Transverse colon (tissue), 4 donors: ENCODE data around the gene ZNF689. TPM values are rescaled to one million over a fixed set of nuclear protein-coding genes. Genes with fewer than 3 reads are reported as not detected.
"Not testable (repeated sequence)": the region's sequence is repeated elsewhere in the genome, so short reads cannot be mapped to it uniquely, and the experiment has no call there.

ENCODE experiments used
- DNase-seq: peaks from one replicate; pipeline ENCODE4 v3.0.0-alpha.2; 2019
- H3K27ac ChIP-seq, 4 donors: fragments of 200-600 bp; sonication (generic); 2 replicates each; pipeline ENCODE4 v1.5.1; 2016 to 2018; ENCODE audit warnings: inconsistent platforms in 4 of 4
- H3K27me3 ChIP-seq: fragments of 200-600 bp; sonication (generic); 2 replicates; pipeline ENCODE4 v1.5.1; 2017; ENCODE audit warnings: inconsistent platforms
- H3K36me3 ChIP-seq, 4 donors: fragments of 200-600 bp; sonication (generic); 2 replicates each; pipeline ENCODE4 v1.5.1; 2017 to 2019; ENCODE audit warnings: inconsistent platforms in 4 of 4
- H3K4me1 ChIP-seq, 4 donors: fragments of 200-600 bp; sonication (generic); 2 replicates each; pipeline ENCODE4 v1.5.1; 2017 to 2020; ENCODE audit warnings: inconsistent platforms in 4 of 4
- H3K4me3 ChIP-seq, 4 donors: fragments of 200-600 bp; sonication (generic); 1 replicate in 1 of 4; 2 replicates in 3 of 4; pipeline versions ENCODE4 v1.5.1 to v1.6.1; 2017 to 2019; ENCODE audit warnings: inconsistent platforms in 4 of 4
- H3K9me3 ChIP-seq, 2 donors: fragments of 200-600 bp; sonication (generic); 2 replicates each; pipeline ENCODE4 v1.5.1; 2017 to 2019; ENCODE audit warnings: inconsistent platforms in 2 of 2
- EP300 ChIP-seq: sonication (generic); formaldehyde crosslinking; IDR thresholded peaks from one replicate; pipeline ENCODE4 v1.6.1; 2017; ENCODE audit warnings: antibody characterized with exemption, low read depth
- POLR2A ChIP-seq: fragments of 450-650 bp; IDR thresholded peaks from one replicate; pipeline ENCODE4 v1.6.1; 2016; ENCODE audit warnings: antibody characterized with exemption, mild to moderate bottlenecking, moderate library complexity
- POLR2AphosphoS5 ChIP-seq, 3 donors: sonication (generic); formaldehyde crosslinking; IDR thresholded peaks; one replicate each; pipeline ENCODE4 v1.6.1; 2016; ENCODE audit warnings: antibody characterized with exemption in 3 of 3
- WGBS, 2 donors: methylation state at CpG; one replicate each; pipeline ENCODE4 v1.1.5; 2018; ENCODE audit warnings: low coverage in 1 of 2; 5-methylcytosine and 5-hydroxymethylcytosine counted together
- in situ Hi-C, 4 donors: fragments of 200-750 bp; cut with MboI; loops; one replicate each; pipeline versions ENCODE4 v1.15.0 to v1.15.1; 2017; ENCODE audit warnings: low sequenced_read_pairs in 3 of 4, low pct_ligation_motif_present in 1 of 4, low pct_unique_long_range_greater_than_20kb in 1 of 4
- intact Hi-C: fragments of 100-400 bp; cut with DNase I; formaldehyde crosslinking; loops from one replicate; pipeline ENCODE4 v1.15.1; 2023; ENCODE audit warnings: low total_unique reads
- total RNA-seq, 4 donors: library from RNA; depleted of rRNA; stranded (reverse); fragments of >200 nt; gene quantifications; one replicate each; pipeline ENCODE4 v1.1.0, GENCODE V29; 2016
- TF ChIP-seq, protein P1 (sequence below), 5 experiments: fragments of 200-600 bp in 3 of 5; fragments of 450-650 bp in 2 of 5; sonication (generic) in 3 of 5; IDR thresholded peaks; 1 replicate in 2 of 5; 2 replicates in 3 of 5; pipeline ENCODE4 v1.5.1; 2016 to 2017; ENCODE audit warnings: antibody characterized with exemption in 5 of 5, inconsistent platforms in 3 of 5, mild to moderate bottlenecking in 2 of 5, moderate library complexity in 1 of 5

ZNF689 gene
- total RNA-seq, 4 donors from 2014 or later: 3.4 to 77.1 (median 8.1) TPM

DNA sequence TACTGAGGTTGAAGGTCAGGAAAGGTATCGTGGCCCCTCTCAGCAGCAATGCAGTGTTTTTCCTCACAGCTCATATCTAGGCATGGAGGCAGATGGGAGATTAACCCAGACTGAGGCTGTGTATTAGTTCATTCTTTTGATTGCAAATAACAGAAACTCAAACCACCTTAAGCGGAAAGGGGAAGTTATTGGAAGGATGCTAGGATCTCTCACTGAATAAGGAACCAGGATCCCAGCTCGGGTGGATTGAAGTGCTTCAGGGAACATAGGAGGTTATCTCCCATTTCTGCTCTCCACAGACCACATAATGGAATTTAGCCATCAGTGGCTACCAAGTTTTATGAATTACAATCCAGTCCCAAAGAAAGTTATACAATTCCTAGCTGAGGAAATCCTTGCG lies 8.2 kb downstream of the ZNF689 start:
- DNase-seq: no peak
- Histone ChIP-seq H3K9me3 (no peaks in the 10 kb centered on the region), H3K27ac (no peak overlapping the region), H3K4me1 (peaks cover 0 to 16% (median 3%) of the 10 kb centered on the region in 4 donors), H3K4me3 (no peak overlapping the region), H3K27me3 (no peaks in the 10 kb centered on the region), H3K36me3 (peaks cover 0 to 36% (median 8%) of the 10 kb centered on the region in 4 donors)
- intact Hi-C loops (no loop called here), in situ Hi-C loops (loop anchor here in 2 of 4 donors (10.0 kb wide), 2 partner anchors 157 to 167 kb away; partner anchors contain the start of genes DCTPP1 (in 1 of the 2) and SEPHS2 (in 1 of the 2))
- 57 to 85% methylated on average over 2 to 4 of the region's 4 CpGs for WGBS, 2 donors
- TF ChIP-seq, protein P1, sequence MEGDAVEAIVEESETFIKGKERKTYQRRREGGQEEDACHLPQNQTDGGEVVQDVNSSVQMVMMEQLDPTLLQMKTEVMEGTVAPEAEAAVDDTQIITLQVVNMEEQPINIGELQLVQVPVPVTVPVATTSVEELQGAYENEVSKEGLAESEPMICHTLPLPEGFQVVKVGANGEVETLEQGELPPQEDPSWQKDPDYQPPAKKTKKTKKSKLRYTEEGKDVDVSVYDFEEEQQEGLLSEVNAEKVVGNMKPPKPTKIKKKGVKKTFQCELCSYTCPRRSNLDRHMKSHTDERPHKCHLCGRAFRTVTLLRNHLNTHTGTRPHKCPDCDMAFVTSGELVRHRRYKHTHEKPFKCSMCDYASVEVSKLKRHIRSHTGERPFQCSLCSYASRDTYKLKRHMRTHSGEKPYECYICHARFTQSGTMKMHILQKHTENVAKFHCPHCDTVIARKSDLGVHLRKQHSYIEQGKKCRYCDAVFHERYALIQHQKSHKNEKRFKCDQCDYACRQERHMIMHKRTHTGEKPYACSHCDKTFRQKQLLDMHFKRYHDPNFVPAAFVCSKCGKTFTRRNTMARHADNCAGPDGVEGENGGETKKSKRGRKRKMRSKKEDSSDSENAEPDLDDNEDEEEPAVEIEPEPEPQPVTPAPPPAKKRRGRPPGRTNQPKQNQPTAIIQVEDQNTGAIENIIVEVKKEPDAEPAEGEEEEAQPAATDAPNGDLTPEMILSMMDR (IDR thresholded peaks at IDR 0.05): no peak
- TF ChIP-seq EP300 (no peak), POLR2AphosphoS5 (IDR thresholded peaks at IDR 0.05) (no peak), POLR2A (no peak)

DNA sequence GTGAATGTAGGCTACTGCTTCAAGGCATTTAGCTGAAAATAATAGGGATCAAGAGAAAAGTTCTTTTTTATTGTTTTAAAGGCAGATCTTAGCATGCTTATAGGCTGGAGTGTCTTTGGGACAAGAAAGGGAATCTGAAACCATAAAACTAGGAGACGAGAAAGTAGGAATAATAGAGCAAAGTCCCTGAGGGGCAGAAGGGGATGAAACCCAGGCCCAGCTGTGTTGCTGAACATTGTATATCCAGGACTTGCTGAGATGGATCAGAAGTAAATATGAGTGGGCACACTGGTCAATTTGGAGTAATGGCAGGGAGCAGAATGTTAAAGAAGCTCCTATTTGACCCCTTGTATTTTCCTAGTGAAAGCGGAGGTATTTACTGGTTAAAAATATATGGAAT lies 9.3 kb downstream of the ZNF689 start:
- intact Hi-C loops: no loop called here
- TF ChIP-seq, protein P1 (IDR thresholded peaks at IDR 0.05): no peak
- TF ChIP-seq EP300 (no peak), POLR2AphosphoS5 (IDR thresholded peaks at IDR 0.05) (no peak)
- Histone ChIP-seq H3K9me3 (no peaks in the 10 kb centered on the region), H3K27me3 (no peaks in the 10 kb centered on the region), H3K4me3 (no peak overlapping the region), H3K27ac (no peak overlapping the region), H3K4me1 (peaks cover 0 to 16% (median 3%) of the 10 kb centered on the region in 4 donors), H3K36me3 (peaks cover 0 to 28% (median 8%) of the 10 kb centered on the region in 4 donors)
- DNase-seq: no peak
- 97 to 100% methylated on average over 1 to 2 of the region's 2 CpGs for WGBS, 2 donors
- in situ Hi-C loops: loop anchor here in 2 of 4 donors (10.0 kb wide), 2 partner anchors 156 to 166 kb away; partner anchors contain the start of genes DCTPP1 (in 1 of the 2) and SEPHS2 (in 1 of the 2)

DNA sequence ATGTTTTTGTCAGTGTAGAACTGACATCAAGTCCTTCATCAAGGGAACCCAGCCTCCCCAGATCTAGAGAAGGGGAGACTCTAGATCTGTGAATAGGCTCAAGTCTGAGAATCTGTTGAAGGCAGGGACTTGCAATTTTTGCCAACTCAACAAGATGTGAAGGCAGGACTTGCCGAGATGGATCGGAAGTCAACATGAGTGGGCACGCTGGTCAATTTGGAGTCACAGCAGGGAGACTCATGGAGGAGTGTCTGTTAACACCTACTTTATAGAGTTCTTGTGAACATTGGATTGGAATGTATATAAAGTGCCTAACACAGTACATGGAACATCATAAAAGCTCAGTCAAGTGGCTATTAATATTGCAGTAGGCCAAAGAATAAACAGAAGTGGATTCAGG lies 10.0 kb downstream of the ZNF689 start:
- TF ChIP-seq EP300 (no peak), POLR2AphosphoS5 (IDR thresholded peaks at IDR 0.05) (no peak), POLR2A (no peak)
- TF ChIP-seq, protein P1 (IDR thresholded peaks at IDR 0.05): no peak
- no peaks in the 10 kb centered on the region for H3K9me3 ChIP-seq

DNA sequence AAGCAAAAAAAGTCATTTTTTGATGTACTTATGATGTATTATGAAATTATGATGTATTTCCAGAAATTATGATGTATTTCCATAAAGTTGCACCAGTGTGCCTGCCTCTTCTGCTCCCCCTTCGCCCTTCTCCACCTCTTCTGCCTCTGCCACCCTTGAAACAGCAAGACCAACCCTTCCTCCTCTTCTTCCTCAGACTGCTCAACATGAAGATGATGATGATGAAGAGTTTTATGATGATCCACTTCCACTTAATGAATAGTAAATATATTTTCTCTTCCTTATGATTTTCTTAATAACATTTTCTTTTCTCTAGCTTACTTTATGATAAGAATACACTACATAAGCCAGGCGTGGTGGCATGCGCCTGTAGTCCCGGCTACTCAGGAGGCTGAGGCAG lies 17.3 kb downstream of the ZNF689 start:
- TF ChIP-seq EP300 (no peak), POLR2AphosphoS5 (IDR thresholded peaks at IDR 0.05) (no peak), POLR2A (no peak)
- TF ChIP-seq, protein P1 (IDR thresholded peaks at IDR 0.05): no peak
- no peak overlapping the region for H3K4me3 ChIP-seq
- H3K36me3 ChIP-seq: no peaks in the 10 kb centered on the region
- 89 to 94% methylated on average over 4 of the region's 4 CpGs for WGBS, 2 donors
- in situ Hi-C loops (no loop called here), intact Hi-C loops (no loop called here)
- no peak for DNase-seq
- no peak overlapping the region for H3K27ac ChIP-seq
- no peaks in the 10 kb centered on the region for H3K9me3 ChIP-seq
- no peaks in the 10 kb centered on the region for H3K27me3 ChIP-seq
- H3K4me1 ChIP-seq: peaks cover 0 to 6% (median 2%) of the 10 kb centered on the region in 4 donors

More for the DNA sequence above, 10.0 kb downstream of the ZNF689 start:
- in situ Hi-C loops: loop anchor here in 2 of 4 donors (10.0 kb wide), 2 partner anchors 155 to 165 kb away; partner anchors contain the start of genes DCTPP1 (in 1 of the 2) and SEPHS2 (in 1 of the 2)
- intact Hi-C loops: no loop called here
- Histone ChIP-seq H3K4me1 (peaks cover 0 to 16% (median 3%) of the 10 kb centered on the region in 4 donors), H3K27me3 (no peaks in the 10 kb centered on the region), H3K36me3 (peaks cover 0 to 26% (median 8%) of the 10 kb centered on the region in 4 donors), H3K4me3 (no peak overlapping the region), H3K27ac (no peak overlapping the region)
- DNase-seq: no peak
- 93 to 100% methylated on average over 3 of the region's 3 CpGs for WGBS, 2 donors

DNA sequence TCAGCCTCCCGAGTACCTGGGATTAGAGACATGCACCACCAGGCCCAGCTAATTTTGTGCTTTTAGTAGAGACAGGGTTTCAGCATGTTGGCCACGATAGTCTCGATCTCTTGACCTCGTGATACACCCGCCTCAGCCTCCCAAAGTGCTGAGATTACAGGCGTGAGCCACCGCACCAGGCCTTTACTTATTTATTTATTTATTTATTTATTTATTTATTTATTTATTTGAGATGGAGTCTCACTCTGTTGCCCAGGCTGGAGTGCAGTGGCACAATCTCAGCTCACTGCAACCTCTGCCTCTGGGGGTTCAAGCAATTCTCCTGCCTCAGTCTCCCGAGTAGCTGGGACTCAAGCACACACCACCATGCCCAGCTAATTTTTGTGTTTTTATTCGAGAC lies 19.3 kb downstream of the ZNF689 start:
- Histone ChIP-seq H3K4me1 (peaks cover 0 to 19% (median 11%) of the 10 kb centered on the region in 4 donors), H3K27ac (peak overlapping the region in 3 of 4 donors; percentile 37 to 58 (median 53))
- H3K9me3 ChIP-seq, H3K36me3 ChIP-seq, intact Hi-C loops, DNase-seq, in situ Hi-C loops, H3K27me3 ChIP-seq, H3K4me3 ChIP-seq: not testable (repeated sequence)
- WGBS, 2 donors: 96% methylated on average over 8 to 9 of the region's 9 CpGs

DNA sequence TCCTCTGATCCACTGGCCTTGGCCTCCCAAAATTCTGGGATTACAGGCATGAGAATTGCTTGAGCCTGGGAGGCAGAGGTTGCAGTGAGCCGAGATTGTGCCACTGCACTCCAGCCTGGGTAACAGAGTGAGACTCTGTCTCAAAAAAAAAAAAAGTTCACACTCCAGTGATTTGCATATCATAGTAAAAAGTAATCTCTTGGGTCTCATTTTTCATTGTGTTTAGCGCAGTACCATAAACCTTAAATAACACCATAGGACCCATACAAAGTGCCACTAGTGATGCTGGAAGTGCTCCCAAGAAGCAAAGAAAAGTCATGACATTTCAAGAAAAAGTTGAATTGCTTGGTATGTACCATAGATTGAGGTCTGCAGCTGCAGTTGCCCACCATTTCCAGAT lies 20.6 kb downstream of the ZNF689 start:
- in situ Hi-C loops, H3K27me3 ChIP-seq, intact Hi-C loops, H3K9me3 ChIP-seq, H3K4me3 ChIP-seq, DNase-seq, H3K36me3 ChIP-seq, H3K27ac ChIP-seq: not testable (repeated sequence)
- 80 to 93% methylated on average over 2 of the region's 2 CpGs for WGBS, 2 donors
- H3K4me1 ChIP-seq: peaks cover 3 to 25% (median 17%) of the 10 kb centered on the region in 4 donors
